SKM-1 treated with dmso at 0.1 percent for 144 hours (cell line): ENCODE results near the gene MGAT3.
"Not testable (repeated sequence)": the region's sequence is repeated elsewhere in the genome, so short reads cannot be mapped to it uniquely, and the experiment has no call there.

Source experiments
- DNase-seq: peaks from one replicate; lab custom pipeline; 2025; ENCODE audit not compliant: unreplicated experiment; lab: John Stamatoyannopoulos, UW

MGAT3 gene

GRCh38 chr22:39508393-39508792 is 51.6 kb downstream of the MGAT3 start:
- no peak for DNase-seq

GRCh38 chr22:39510529-39511149 is 53.8 kb downstream of the MGAT3 start:
- no peak for DNase-seq

- no peak for DNase-seq
Measured at GRCh38 chr22:39511226-39511625, 54.4 kb downstream of the MGAT3 start.

GRCh38 chr22:39512026-39512425 is 55.2 kb downstream of the MGAT3 start:
- no peak for DNase-seq

- no peak for DNase-seq
Measured at GRCh38 chr22:39513791-39514190, 57.0 kb downstream of the MGAT3 start.

GRCh38 chr22:39514373-39514973 is 57.7 kb downstream of the MGAT3 start:
- DNase-seq: peak; percentile 54

GRCh38 chr22:39515266-39516050 is 58.6 kb downstream of the MGAT3 start:
- DNase-seq: no peak

- no peak for DNase-seq
Measured at GRCh38 chr22:39517470-39517869, 60.7 kb downstream of the MGAT3 start.

- DNase-seq: no peak
Measured at GRCh38 chr22:39518144-39518786, 61.5 kb downstream of the MGAT3 start.

GRCh38 chr22:39518996-39519680 is 62.3 kb downstream of the MGAT3 start:
- peak; percentile 31 for DNase-seq

GRCh38 chr22:39519681-39520225 is 62.9 kb downstream of the MGAT3 start:
- DNase-seq: peak; percentile 97

- peak; percentile 92 for DNase-seq
Measured at GRCh38 chr22:39520226-39521105, 63.7 kb downstream of the MGAT3 start, which contains the start of gene ATF4. TSS of gene ATF4 (plus strand) at chr22:39520562. CDS start at chr22:39521446, 884 bp downstream.

- peak; percentile 35 for DNase-seq
Measured at GRCh38 chr22:39521106-39521885, 64.5 kb downstream of the MGAT3 start.

- DNase-seq: not testable (repeated sequence)
Measured at GRCh38 chr22:39522091-39522490, 65.3 kb downstream of the MGAT3 start.

GRCh38 chr22:39522567-39523300 is 65.9 kb downstream of the MGAT3 start:
- DNase-seq: no peak

GRCh38 chr22:39524089-39524752 is 67.4 kb downstream of the MGAT3 start:
- no peak for DNase-seq

- DNase-seq: no peak
Measured at GRCh38 chr22:39524753-39525657, 68.2 kb downstream of the MGAT3 start.
